Activated naive CD4-positive, alpha-beta T cell treated with anti-CD3 and anti-CD28 coated beads, Interleukin-2, amount 50 U/mL, for 72 hours (primary cell): ENCODE results near the gene ALG13. TPM values are rescaled to one million over a fixed set of nuclear protein-coding genes. Genes with fewer than 3 reads are reported as not detected.
"Not testable (repeated sequence)": the region's sequence is repeated elsewhere in the genome, so short reads cannot be mapped to it uniquely, and the experiment has no call there.

ENCODE experiments used
- ATAC-seq, 2 donors: fragments of 150-1000 bp; cut with Tn5 transposase; 2 replicates each; pipeline ENCODE4 v1.10.0; 2021; ENCODE audit warnings: mild to moderate bottlenecking in 2 of 2, moderate library complexity in 2 of 2
- DNase-seq, 2 donors: peaks; one replicate each; pipeline ENCODE4 v3.0.0; 2021 to 2022; ENCODE audit warnings: low spot score in 2 of 2
- H3K27ac Mint-ChIP-seq, 2 donors: one replicate each; pipeline ENCODE4 v1.8.0; 2022; ENCODE audit warnings: mild to moderate bottlenecking in 2 of 2, mixed read lengths in 2 of 2
- H3K36me3 Mint-ChIP-seq, 2 donors: one replicate each; pipeline ENCODE4 v1.8.0; 2022; ENCODE audit warnings: mixed read lengths in 2 of 2
- H3K9me3 Mint-ChIP-seq, 2 donors: one replicate each; pipeline ENCODE4 v1.8.0; 2022; ENCODE audit warnings: mixed read lengths in 2 of 2
- total RNA-seq, 2 donors: library from RNA; stranded (reverse); gene quantifications; one replicate each; pipeline ENCODE4 v1.2.3, GENCODE V29; 2022

ALG13 gene
- total RNA-seq, 2 donors from 2014 or later = 57.5 to 60.2 TPM

DNA sequence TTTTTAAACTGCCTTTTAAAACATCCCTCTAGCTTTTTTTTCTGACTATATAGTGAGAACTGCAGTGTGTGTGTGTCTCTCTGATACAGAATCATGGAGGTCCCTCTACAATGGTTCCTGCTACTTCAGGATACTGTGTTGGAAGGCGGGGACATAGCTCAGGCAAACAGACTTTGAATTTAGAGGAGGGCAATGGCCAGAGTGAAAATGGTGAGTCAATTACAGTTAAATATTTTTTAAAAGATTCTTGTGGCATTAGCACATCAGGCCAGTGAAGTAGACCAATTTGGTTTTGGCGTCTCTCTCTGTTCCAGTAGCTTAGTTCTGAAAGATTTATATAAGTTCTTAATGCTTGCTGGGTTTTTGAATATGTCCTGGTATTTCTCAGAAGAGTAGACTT lies 47.1 kb downstream of the ALG13 start:
- peaks cover 0 to 13% of the 10 kb centered on the region in 2 donors for H3K36me3 Mint-ChIP-seq
- H3K27ac Mint-ChIP-seq = no peak overlapping the region
- no peak for ATAC-seq
- H3K9me3 Mint-ChIP-seq = no peaks in the 10 kb centered on the region
- no peak for DNase-seq

DNA sequence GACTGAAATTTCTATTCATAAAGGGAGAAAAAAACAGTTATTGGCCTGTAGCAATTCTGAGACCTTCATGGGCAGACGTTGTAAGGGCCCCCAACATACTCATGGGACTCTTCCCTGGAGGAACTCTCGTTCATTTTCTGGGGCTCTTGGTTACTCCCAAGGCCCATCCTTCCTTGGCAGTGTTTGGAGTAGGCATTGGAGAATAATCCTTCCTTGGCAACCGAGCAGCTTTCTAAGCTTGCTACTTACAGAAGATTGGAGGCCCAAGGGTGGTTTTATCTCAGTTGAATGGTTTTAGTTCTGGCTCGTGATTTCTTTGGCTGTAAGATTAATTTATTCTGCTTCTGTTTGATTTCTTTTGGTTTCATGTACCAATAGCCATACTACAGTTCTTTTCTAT lies 50.4 kb downstream of the ALG13 start:
- ATAC-seq (no peak), DNase-seq (no peak)
- Mint-ChIP-seq H3K27ac (no peak overlapping the region), H3K36me3 (peaks cover 0 to 21% of the 10 kb centered on the region in 2 donors), H3K9me3 (no peaks in the 10 kb centered on the region)

DNA sequence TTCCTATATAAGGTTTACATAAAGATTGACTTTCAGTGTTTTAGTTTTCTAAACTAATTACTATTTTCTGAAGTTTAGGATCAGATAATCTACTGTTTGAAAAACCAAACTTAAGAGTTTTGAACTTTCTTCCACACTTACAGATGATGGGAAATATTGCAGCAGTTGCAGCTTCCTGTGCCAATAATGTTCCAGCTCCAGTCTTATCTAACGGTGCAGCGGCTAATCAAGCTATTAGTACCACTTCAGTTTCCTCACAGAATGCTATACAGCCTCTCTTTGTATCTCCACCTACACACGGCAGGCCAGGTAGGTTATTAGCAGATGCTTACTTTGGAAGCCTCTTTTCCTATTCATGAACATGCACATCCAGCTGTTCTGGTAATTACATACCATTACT lies 55.6 kb downstream of the ALG13 start:
- no peak for ATAC-seq
- Mint-ChIP-seq H3K36me3 (peaks cover 4 to 15% of the 10 kb centered on the region in 2 donors), H3K9me3 (no peaks in the 10 kb centered on the region), H3K27ac (no peak overlapping the region)
- DNase-seq = no peak

DNA sequence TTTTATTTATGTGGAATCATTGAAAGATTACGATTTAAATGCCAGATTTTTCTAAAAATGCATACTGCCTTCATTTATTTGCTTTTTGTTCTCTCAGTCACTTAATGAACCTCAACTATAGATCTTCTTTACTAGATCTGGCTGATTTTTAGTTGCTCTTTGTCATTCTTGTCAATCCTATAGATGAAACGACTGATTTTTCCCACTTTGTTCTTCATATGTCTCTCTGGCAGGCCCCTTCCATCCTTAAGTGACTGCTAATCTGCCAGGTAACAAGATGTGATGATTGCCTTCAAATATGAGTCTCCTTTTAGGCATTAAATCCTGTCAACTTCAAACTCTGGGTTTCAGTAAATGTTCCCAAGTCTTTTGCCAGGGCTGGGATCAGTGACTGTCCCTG lies 61.0 kb downstream of the ALG13 start:
- ATAC-seq = no peak
- no peaks in the 10 kb centered on the region for H3K9me3 Mint-ChIP-seq

DNA sequence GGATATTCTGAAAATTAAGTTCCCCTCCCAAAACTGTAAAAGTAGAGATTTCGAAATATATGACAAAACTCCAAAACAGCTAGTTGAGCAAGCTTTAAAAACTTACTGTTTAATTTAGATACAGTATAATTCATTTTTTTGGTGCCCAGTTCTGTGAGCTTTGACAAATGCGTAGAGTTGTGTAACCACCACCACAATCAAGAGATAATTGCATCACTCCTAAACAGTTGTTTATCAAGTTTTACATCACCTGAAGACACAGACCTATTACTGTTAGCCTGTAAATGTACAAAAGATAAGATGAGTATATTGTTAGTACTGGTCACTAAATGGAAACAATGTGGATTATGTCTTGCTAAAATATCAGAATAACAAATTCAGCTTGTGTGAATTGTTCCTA lies 62.3 kb downstream of the ALG13 start:
- ATAC-seq = no peak
- Mint-ChIP-seq H3K9me3 (no peaks in the 10 kb centered on the region), H3K27ac (no peak overlapping the region), H3K36me3 (peaks cover 12 to 17% of the 10 kb centered on the region in 2 donors)
- DNase-seq = no peak

More for the DNA sequence above, 61.0 kb downstream of the ALG13 start:
- DNase-seq = no peak
- peak overlapping the region in 1 of 2 donors; percentile 65 for H3K27ac Mint-ChIP-seq
- peaks cover 12% of the 10 kb centered on the region in 2 donors for H3K36me3 Mint-ChIP-seq

DNA sequence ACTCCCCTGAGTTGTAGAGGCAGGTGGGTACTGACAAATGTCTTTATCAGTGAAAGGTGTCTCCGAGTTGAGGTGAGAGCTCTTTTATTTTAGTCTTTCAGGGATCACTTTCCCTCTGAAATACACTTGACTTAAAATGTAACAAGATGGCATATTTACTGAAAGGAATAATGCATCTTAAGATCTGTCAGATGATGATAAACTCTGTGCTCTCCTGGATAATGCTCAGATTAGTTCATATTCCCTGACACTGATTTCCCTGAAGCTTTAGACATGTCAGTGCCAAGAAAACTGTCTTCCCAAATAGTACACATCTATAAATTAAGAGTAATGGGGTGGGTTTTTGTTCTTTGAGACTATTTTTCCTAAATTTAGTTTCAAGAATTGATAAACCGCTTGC lies 75.5 kb downstream of the ALG13 start:
- no peak for ATAC-seq
- no peak overlapping the region for H3K27ac Mint-ChIP-seq
- DNase-seq = no peak
- peaks cover 15 to 31% of the 10 kb centered on the region in 2 donors for H3K36me3 Mint-ChIP-seq
- no peaks in the 10 kb centered on the region for H3K9me3 Mint-ChIP-seq

DNA sequence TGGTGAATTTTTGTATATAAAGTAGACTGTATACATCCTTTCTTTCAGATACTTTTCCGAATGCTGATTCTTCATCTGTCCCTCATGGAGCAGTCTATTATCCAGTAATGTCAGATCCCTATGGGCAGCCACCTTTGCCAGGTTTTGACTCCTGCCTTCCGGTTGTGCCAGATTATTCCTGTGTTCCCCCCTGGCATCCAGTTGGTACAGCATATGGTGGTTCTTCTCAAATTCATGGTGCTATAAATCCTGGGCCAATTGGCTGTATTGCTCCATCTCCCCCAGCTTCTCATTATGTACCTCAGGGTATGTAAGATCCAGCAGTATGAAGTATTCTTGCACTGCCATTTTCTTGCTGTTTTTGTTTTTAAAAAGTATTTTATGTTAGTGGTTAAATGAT lies 78.7 kb downstream of the ALG13 start:
- Mint-ChIP-seq H3K27ac (no peak overlapping the region), H3K36me3 (peaks cover 6 to 14% of the 10 kb centered on the region in 2 donors), H3K9me3 (no peaks in the 10 kb centered on the region)
- ATAC-seq (no peak), DNase-seq (no peak)

DNA sequence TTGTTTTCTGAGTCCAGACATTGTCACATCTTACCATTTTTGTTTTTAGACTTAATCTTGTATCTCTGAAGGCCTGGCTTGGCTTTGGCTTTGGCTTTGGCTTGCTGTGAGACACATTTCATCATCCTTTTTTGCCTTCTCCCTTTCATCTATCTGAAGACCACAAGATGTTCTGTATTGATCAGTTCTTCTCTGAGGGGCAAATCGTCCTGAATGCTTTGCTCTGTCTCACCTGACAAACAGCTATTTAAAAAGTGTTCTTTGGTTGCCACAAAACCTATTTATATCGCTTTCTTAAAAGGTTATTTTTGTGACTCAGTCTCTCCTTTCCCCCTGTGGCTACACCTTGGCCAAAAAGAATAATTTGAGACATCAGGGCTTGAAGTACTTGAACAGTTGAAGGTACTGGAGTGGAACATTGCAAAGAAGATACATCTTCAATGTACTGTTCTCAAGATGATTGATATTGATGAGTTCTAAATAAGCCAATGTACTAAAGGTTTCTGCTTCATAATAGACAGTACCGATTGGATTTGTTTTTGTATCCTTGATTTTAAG lies 80.7 kb downstream of the ALG13 start:
- Mint-ChIP-seq H3K27ac (no peak overlapping the region), H3K36me3 (peaks cover 0 to 9% of the 10 kb centered on the region in 2 donors), H3K9me3 (no peaks in the 10 kb centered on the region)
- ATAC-seq (peak; percentile 11 to 57), DNase-seq (no peak)

DNA sequence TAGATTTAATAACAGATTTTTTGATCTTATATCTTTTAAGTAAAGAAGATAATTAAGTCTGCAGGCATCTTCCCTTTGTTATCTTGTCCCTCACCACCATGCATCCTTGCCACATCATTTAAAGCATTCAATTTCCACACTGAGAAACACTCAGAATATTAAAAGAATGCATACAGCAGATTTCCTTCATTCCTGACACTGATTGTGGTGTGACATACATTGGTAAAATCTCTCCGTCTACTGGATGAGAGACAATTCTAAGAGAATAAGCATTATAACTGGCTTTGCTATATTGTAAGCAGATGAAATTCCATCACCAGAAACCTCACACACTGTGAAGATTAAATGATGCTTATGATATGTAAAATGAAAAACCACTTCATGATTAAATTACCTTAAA lies 97.6 kb downstream of the ALG13 start:
- no peak overlapping the region for H3K27ac Mint-ChIP-seq
- ATAC-seq = no peak
- DNase-seq = no peak
- H3K9me3 Mint-ChIP-seq = no peaks in the 10 kb centered on the region
- no peaks in the 10 kb centered on the region for H3K36me3 Mint-ChIP-seq

DNA sequence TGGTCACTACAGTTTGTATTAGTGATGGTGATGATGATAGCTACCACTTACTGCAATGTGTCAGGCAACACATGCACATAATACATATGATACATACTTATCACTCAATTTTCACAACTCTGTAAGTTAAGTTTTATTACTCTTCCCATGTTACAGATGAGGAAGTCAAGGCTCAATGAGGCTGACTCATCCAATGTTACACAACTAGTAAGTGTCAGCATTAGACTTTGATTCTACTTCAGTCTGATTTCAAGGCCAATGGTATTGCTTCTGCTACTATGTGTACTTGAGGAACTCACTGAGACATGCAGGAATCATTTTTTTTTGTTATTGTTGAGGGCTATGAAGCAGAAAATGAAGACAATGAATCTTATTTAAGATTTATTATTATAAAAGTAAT lies 98.6 kb downstream of the ALG13 start:
- Mint-ChIP-seq H3K36me3 (no peaks in the 10 kb centered on the region), H3K27ac (no peak overlapping the region), H3K9me3 (no peaks in the 10 kb centered on the region)
- DNase-seq (no peak), ATAC-seq (no peak)

DNA sequence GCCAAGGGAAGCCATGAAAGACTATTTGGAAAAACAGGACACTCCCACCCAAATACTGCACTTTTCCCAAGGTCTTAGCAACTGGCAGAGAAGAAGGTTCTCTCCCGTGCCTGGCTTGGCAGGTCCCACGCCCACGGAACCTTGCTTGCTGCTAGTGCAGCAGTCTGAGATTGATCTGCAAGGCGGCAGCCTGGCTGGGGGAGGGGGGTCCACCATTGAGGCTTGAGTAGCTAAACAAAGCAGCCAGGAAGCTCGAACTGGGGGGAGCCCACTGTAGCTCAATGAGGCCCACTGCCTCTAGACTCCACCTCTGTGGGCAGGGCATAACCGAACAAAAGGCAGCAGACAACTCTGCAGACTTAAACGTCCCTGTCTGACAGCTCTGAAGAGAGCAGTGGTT lies 103.7 kb downstream of the ALG13 start:
- ATAC-seq (no peak), DNase-seq (no peak)
- Mint-ChIP-seq H3K9me3 (peaks cover 12 to 15% of the 10 kb centered on the region in 2 donors), H3K27ac (no peak overlapping the region), H3K36me3 (peaks cover 8 to 18% of the 10 kb centered on the region in 2 donors)

DNA sequence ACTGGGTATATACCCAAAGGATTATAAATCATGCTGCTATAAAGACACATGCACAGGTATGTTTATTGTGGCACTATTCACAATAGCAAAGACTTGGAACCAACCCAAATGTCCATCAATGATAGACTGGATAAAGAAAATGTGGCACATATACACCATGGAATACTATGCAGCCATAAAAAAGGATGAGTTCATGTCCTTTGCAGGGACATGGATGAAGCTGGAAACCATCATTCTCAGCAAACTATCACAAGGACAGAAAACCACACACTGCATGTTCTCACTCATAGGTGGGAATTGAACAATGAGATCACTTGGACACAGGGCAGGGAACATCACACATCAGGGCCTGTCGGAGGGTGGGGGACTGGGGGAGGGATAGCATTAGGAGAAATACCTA lies 109.1 kb downstream of the ALG13 start:
- H3K27ac Mint-ChIP-seq, DNase-seq, ATAC-seq: not testable (repeated sequence)
- peaks cover 15% of the 10 kb centered on the region in 2 donors for H3K9me3 Mint-ChIP-seq
- H3K36me3 Mint-ChIP-seq = peaks cover 8 to 22% of the 10 kb centered on the region in 2 donors

Other genes starting within 250 kb of the ALG13 start
- gene SERTM2, start 169.5 kb upstream of the ALG13 start, total RNA-seq = not detected
- not detected for gene TRPC5OS, start 195.0 kb downstream of the ALG13 start, total RNA-seq